ENCODE results near the gene SNX22.

DNA sequence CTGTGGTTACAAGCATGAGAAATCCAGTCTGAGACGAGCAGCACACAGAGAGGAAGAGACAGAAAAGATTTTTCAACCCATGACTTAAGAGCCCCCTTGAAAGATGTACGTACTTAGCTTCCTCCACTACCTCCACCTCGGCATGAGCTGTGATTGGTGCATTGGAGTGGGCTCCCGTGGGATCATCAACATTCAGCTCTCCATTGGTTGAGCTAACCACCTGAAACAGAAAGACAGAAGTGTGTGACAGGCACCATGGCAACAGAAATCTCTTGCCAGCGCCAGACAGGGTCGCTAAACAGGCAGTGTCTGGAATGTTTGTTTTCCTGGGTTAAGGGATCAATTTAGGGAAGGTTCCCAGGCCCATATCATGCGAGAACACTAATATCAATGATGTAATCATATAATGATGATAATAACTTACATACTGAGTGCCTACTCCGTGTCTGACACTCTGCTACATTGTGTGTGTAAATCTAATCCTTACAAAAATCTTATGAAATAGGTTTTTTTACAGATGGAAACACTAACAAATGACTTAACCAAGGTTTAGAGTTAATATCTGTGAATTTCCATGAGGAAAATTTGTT is 28.8 kb downstream of the SNX22 start:
- TF ChIP-seq, protein P1, sequence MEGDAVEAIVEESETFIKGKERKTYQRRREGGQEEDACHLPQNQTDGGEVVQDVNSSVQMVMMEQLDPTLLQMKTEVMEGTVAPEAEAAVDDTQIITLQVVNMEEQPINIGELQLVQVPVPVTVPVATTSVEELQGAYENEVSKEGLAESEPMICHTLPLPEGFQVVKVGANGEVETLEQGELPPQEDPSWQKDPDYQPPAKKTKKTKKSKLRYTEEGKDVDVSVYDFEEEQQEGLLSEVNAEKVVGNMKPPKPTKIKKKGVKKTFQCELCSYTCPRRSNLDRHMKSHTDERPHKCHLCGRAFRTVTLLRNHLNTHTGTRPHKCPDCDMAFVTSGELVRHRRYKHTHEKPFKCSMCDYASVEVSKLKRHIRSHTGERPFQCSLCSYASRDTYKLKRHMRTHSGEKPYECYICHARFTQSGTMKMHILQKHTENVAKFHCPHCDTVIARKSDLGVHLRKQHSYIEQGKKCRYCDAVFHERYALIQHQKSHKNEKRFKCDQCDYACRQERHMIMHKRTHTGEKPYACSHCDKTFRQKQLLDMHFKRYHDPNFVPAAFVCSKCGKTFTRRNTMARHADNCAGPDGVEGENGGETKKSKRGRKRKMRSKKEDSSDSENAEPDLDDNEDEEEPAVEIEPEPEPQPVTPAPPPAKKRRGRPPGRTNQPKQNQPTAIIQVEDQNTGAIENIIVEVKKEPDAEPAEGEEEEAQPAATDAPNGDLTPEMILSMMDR (IDR thresholded peaks at IDR 0.05; ENCODE audit: low read length): no peak
- TF ChIP-seq EZH2phosphoT487 (IDR thresholded peaks at IDR 0.05; ENCODE audit: low read length) (no peak), EZH2 (optimal IDR thresholded peaks at IDR 0.05; ENCODE audit: low read depth, low read length) (no peak)
